ENCODE data around the gene RAB4A.

GRCh38 chr1:229344139-229344538, 73.2 kb downstream of the RAB4A start:
- no peak for TF ChIP-seq CTCF (IDR thresholded peaks at IDR 0.05; ENCODE audit: low read length)
- no peak for TF ChIP-seq EZH2 (optimal IDR thresholded peaks at IDR 0.05; ENCODE audit: low read depth, low read length)

Data from MM.1S (cell line).